RPMI7951 (cell line): ENCODE measurements around the gene TNS1. TPM values are rescaled to one million over a fixed set of nuclear protein-coding genes. Genes with fewer than 3 reads are reported as not detected.

ENCODE experiments used
- DNase-seq: peaks from one replicate; pipeline ENCODE4 v3.0.0-alpha.2; 2012; ENCODE audit warnings: low read depth
- total RNA-seq: library from RNA; depleted of rRNA; stranded (reverse); fragments of >200 nt; shearing (Covaris generic); gene quantifications from 2 replicates; pipeline ENCODE4 v1.2.3, GENCODE V29; 2014

TNS1 gene
- total RNA-seq, 1 experiment from 2014 or later: 2.5 TPM

- peak; percentile 77 for DNase-seq
Observed at GRCh38 chr2:217851191-217852020, 151.4 kb downstream of the TNS1 start.

- DNase-seq: peak; percentile 66
Observed at GRCh38 chr2:217849154-217849975, 153.4 kb downstream of the TNS1 start.

- DNase-seq: no peak
Observed at GRCh38 chr2:217848351-217848957, 154.3 kb downstream of the TNS1 start.

- DNase-seq: no peak
Observed at GRCh38 chr2:217847552-217848350, 155.0 kb downstream of the TNS1 start.

GRCh38 chr2:217847115-217847514, 155.7 kb downstream of the TNS1 start:
- no peak for DNase-seq

- peak; percentile 17 for DNase-seq
Observed at GRCh38 chr2:217846321-217846743, 156.5 kb downstream of the TNS1 start.

- no peak for DNase-seq
Observed at GRCh38 chr2:217845301-217845700, 157.5 kb downstream of the TNS1 start.

- no peak for DNase-seq
Observed at GRCh38 chr2:217844696-217845095, 158.1 kb downstream of the TNS1 start.

- no peak for DNase-seq
Observed at GRCh38 chr2:217843324-217843723, 159.5 kb downstream of the TNS1 start.

- no peak for DNase-seq
Observed at GRCh38 chr2:217842017-217842416, 160.8 kb downstream of the TNS1 start.

GRCh38 chr2:217840522-217840921, 162.3 kb downstream of the TNS1 start:
- no peak for DNase-seq

- no peak for DNase-seq
Observed at GRCh38 chr2:217839750-217840107, 163.1 kb downstream of the TNS1 start.

- DNase-seq: no peak
Observed at GRCh38 chr2:217839073-217839749, 163.6 kb downstream of the TNS1 start.

- no peak for DNase-seq
Observed at GRCh38 chr2:217838409-217838831, 164.4 kb downstream of the TNS1 start.

- no peak for DNase-seq
Observed at GRCh38 chr2:217837530-217837929, 165.3 kb downstream of the TNS1 start.

- DNase-seq: peak; percentile 75
Observed at GRCh38 chr2:217836901-217837491, 165.8 kb downstream of the TNS1 start.

GRCh38 chr2:217835931-217836891, 166.6 kb downstream of the TNS1 start:
- peak; percentile 94 for DNase-seq

- DNase-seq: peak; percentile 33
Observed at GRCh38 chr2:217834744-217835513, 167.9 kb downstream of the TNS1 start.
